GDM1 (cell line): Measurements from ENCODE around the gene TAS2R46.
"Not testable (repeated sequence)": the region's sequence is repeated elsewhere in the genome, so short reads cannot be mapped to it uniquely, and the experiment has no call there.

Source experiments
- DNase-seq: peaks from one replicate; lab custom pipeline; 2025; lab: John Stamatoyannopoulos, UW

The TAS2R46 gene

GRCh38 chr12:11062194-11062593, at the start of gene TAS2R46:
Gene TAS2R46 (minus strand): TSS chr12:11062294. CDS start chr12:11062294, 0 bp downstream.
- not testable (repeated sequence) for DNase-seq

- not testable (repeated sequence) for DNase-seq
These were observed 49.1 kb upstream of the TAS2R46 start for GRCh38 chr12:11111213-11111612.

- DNase-seq = no peak
These were observed 46.8 kb upstream of the TAS2R46 start for GRCh38 chr12:11108862-11109261.

GRCh38 chr12:11107719-11108118, 45.6 kb upstream of the TAS2R46 start:
- no peak for DNase-seq

- DNase-seq = no peak
These were observed 44.2 kb upstream of the TAS2R46 start for GRCh38 chr12:11106288-11106687.

GRCh38 chr12:11105546-11105945, 43.5 kb upstream of the TAS2R46 start:
- no peak for DNase-seq

GRCh38 chr12:11094910-11095309, 32.8 kb upstream of the TAS2R46 start:
- DNase-seq = not testable (repeated sequence)

- DNase-seq = no peak
These were observed 30.0 kb upstream of the TAS2R46 start, which contains the start of gene TAS2R43 for GRCh38 chr12:11092128-11092527. Gene TAS2R43 (minus strand): TSS chr12:11092313. CDS start chr12:11092229, 84 bp downstream.

- no peak for DNase-seq
These were observed 27.2 kb upstream of the TAS2R46 start for GRCh38 chr12:11089246-11089645.

- DNase-seq = no peak
These were observed 23.3 kb upstream of the TAS2R46 start for GRCh38 chr12:11085419-11085818.

GRCh38 chr12:11081987-11082386, 19.9 kb upstream of the TAS2R46 start:
- DNase-seq = no peak

- DNase-seq = no peak
These were observed 16.2 kb upstream of the TAS2R46 start for GRCh38 chr12:11078246-11078645.

- DNase-seq = no peak
These were observed 13.5 kb upstream of the TAS2R46 start for GRCh38 chr12:11075642-11076041.

- DNase-seq = no peak
These were observed 9.3 kb upstream of the TAS2R46 start for GRCh38 chr12:11071414-11071813.

GRCh38 chr12:11070999-11071398, 8.9 kb upstream of the TAS2R46 start:
- DNase-seq = no peak

GRCh38 chr12:11069854-11070365, 7.8 kb upstream of the TAS2R46 start:
- no peak for DNase-seq

- no peak for DNase-seq
These were observed 5.4 kb upstream of the TAS2R46 start for GRCh38 chr12:11067514-11067913.

- no peak for DNase-seq
These were observed 2.3 kb downstream of the TAS2R46 start for GRCh38 chr12:11059784-11060183.

GRCh38 chr12:11059041-11059440, 3.1 kb downstream of the TAS2R46 start:
- DNase-seq = no peak

- no peak for DNase-seq
These were observed 6.8 kb downstream of the TAS2R46 start for GRCh38 chr12:11055306-11055705.

- not testable (repeated sequence) for DNase-seq
These were observed 12.1 kb downstream of the TAS2R46 start for GRCh38 chr12:11049806-11050531.

- not testable (repeated sequence) for DNase-seq
These were observed 20.7 kb downstream of the TAS2R46 start for GRCh38 chr12:11041366-11041765.

- DNase-seq = no peak
These were observed 21.9 kb downstream of the TAS2R46 start for GRCh38 chr12:11040162-11040561.

GRCh38 chr12:11039171-11039570, 22.9 kb downstream of the TAS2R46 start:
- no peak for DNase-seq
